GM19455 (cell line): ENCODE results near the gene LHX3.
"Not testable (repeated sequence)": the region's sequence is repeated elsewhere in the genome, so short reads cannot be mapped to it uniquely, and the experiment has no call there.

ENCODE experiments used
- ATAC-seq: cut with Tn5 transposase; IDR thresholded peaks from one replicate; pipeline ENCODE4 v1.9.1; 2021; ENCODE audit not compliant: unreplicated experiment

LHX3 gene

DNA sequence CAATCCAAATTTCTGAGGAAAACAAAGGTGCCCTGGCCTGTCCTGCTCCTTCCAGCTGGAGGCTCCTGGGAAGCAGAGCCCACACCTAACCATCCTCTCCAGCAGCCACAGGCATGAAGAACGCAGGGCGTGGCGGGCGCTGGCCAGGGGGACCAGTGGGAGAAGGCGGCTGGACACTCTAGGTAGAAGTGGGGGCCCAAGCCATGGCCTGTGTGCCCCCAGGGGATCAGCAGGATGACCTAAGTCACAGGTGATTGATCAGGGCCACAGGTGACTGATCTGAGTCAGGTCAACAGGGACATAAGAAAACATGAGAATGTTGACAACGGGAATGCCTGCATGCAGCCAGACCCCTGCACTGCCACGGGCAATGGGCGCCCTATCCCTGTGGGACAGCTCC, 37.3 kb upstream of the LHX3 start:
- no peak for ATAC-seq

DNA sequence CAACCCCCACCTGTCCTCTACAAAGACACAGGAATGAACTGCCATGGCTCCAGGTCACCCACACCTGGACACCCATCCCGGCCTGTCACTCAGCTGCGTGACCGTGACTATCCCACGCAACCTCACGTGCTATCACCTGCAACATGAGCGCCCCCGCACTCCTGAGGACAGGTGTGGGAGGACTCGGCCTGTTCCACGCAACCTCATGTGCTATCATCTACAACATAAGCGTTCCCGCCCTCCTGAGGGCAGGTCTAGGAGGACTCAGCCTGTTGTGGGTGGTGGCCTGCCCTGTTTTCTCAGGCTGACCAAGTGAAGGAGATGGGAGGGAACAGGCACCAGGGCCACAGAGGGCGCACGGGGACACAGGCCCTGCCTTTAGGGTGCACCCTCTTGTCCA, 36.6 kb upstream of the LHX3 start:
- no peak for ATAC-seq

DNA sequence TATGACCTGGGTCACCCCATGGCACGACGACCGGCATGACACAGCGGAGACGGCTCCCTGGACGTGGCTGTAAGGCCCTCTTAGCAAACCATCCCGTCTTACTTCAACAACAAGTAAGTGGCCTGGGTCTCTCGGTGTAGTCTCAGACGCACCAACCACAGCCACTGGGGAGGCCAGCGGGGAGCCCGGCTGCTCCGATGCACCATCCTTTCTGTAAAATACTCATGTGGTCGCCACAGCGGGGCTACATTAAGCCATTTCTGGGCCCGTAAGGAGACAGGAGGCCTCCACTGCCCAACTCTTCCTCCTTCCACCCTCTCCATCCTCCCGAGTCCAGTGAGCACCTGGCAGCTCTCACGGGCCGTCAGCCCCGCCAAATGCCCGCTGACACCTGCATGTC, 36.0 kb upstream of the LHX3 start:
- ATAC-seq, result no peak

DNA sequence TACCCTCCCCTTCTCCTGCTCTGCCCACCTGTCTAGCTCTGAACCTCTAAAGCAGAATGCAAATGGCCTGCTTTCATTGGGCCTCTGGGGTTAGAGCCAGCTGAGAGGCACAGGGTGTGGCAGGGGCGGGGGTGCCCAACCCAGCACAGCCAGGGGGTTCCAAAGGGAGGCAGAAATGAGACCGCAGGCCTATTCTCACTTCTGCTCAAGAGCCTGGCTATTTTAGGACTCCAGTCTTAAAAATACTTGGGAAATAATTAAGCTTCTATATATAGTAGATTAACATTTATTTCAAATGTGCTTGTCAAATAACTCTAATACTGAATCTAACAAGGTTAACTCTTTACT, 35.0 kb upstream of the LHX3 start:
- no peak for ATAC-seq

DNA sequence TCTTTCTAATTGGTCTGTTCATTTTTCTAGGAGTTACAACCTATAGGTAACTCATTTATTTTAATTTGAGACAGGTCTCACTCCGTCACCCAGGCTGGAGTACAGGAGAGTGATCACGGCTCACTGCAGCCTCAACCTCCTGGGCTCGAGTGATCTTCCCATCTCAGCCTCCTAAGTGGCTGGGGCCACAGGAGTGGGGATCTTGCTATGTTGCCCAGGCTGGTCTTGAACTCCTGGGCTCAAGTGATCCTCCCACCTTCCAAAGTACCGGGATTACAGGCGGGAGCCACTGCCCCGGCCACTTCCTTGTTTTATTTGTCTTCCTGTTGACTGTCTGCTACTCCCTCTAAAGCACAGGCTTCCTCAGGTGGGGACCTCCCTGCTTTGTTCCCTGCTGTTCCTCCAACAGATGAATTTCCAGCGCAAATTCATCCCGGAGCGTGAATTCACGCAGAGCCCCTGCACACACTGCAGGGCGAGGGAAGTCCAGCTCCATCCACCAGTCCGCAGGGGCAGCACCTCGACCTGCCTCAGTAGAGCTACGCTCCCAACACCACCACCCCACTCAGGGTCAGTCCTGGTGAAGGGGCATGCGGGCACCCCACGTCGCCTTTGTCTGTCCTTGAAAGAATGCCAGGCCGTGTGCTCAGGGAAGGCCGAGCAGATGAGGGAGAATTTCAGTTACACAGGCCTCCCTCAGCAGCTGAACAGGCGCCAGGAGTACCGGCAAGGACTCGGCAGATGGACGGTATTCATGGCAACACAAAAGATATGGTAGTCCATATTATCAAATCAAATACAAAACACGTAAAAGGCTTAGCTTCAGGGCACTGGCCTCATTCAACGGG, 34.4 kb upstream of the LHX3 start:
- ATAC-seq, result no peak

DNA sequence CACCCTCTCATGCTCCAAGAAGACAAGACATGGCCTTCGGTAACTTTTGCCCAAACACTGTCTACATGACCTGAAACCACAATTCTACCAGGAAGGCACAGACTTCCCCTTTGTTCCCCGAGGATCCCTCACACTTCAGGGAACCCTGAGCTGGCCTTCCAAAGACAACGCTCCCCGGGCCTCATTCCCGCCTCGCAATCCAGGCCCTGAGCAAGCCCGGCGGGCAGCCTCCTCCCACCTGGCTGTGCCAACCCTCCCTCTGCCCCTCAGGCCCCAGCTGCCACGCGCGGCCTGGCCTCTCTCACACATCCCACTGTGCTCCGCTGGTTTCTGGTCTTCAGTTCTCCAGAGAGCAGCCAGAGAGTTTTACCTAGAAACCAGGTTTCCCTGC, 33.4 kb upstream of the LHX3 start:
- no peak for ATAC-seq

DNA sequence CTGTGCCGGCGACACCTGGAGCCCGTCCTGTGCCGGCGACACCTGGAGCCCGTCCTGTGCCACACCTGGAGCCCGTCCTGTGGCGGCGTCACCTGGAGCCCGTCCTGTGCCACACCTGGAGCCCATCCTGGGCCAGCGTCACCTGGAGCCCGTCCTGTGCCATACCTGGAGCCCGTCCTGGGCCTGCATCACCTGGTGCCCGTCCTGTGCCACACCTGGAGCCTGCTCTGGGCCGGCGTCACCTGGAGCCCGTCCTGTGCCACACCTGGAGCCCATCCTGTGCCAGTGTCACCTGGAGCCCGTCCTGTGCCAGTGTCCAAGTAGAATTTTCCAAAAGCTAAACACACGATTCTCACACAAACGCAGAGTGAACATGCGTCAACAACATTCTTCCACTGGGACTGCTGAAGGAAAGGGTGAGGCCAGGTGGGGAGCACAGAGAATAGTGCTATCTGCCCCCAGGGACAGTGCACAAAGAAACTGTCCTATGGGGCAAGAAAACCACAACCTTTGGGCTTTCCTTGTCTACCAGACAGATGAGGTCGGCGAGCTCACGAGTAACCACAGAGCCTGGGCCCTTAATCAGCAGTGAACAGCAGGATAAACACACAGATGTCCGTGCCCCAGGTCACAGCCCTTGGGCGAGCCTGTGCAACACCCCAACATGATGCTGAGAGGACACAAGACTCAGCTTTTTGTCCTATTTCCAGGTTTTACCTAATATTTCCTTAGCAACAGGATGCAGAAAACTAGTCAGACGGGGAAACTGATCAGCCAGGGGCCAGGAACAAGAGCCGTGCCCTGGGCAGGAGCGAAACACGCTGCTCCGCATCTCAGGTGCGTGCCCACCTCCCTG, 32.8 kb upstream of the LHX3 start:
- ATAC-seq, result no peak

DNA sequence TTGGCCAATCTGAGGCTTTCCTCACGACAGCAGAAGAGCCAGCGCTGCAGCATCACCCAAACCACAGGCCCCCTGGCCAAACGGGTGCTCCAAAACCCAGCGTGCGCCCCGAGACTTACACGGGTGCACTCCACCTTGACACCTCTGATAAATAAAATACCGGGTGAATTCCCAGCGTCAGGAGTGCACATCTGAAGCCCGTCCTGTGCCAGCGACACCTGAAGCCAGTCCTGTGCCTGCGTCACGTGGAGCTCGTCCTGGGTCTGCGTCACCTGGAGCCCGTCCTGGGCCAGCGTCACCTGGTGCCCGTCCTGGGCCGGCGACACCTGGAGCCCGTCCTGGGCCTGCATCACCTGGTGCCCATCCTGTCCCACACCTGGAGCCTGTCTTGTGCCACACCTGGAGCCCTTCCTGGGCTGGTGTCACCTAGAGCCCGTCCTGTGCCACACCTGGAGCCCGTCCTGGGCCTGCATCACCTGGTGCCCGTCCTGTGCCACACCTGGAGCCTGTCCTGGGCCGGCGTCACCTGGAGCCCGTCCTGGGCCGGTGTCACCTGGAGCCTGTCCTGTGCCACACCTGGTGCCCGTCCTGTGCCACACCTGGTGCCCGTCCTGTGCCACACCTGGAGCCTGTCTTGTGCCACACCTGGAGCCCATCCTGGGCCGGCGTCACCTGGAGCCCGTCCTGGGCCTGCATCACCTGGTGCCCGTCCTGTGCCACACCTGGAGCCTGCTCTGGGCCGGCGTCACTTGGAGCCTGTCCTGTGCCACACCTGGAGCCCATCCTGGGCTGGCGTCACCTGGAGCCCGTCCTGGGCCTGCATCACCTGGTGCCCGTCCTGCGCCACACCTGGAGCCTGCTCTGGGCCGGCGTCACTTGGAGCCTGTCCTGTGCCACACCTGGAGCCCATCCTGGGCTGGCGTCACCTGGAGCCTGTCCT, 31.8 kb upstream of the LHX3 start:
- ATAC-seq, result not testable (repeated sequence)

DNA sequence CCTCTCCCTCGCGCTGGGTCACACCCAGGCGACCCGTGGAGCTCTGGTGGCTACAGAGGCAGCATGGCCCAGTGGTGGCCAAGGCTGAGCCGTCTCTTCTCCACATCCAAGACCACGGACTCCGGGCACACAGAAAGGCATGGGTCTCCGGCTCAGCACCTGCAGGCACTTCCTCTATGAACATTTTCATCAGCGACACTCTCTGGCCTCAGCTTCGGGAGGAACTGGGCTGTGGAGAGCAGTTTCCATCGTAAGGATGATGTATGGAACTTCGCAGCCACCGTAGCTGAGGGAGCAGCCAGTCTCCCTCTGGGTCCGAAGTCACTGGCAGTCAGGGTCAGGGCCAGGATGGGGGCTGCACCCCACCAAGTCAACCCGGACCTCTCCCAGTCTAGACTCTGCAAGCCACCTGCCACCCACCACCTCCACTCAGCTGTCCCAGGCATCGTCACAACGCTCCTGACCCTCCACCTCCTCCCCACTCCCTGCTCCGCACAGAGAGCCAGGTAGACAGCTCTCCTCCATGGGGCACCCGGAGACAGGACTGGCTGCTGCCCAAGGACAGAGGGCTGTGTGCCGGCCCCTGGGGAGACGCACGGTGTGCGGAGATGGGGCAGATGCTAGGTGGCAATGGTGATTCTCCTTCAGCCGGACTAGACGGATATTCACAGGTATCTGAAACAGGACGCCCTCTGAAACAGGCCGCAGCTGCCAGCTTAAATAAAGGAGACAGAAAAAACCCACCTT, 31.0 kb upstream of the LHX3 start:
- ATAC-seq, result no peak

DNA sequence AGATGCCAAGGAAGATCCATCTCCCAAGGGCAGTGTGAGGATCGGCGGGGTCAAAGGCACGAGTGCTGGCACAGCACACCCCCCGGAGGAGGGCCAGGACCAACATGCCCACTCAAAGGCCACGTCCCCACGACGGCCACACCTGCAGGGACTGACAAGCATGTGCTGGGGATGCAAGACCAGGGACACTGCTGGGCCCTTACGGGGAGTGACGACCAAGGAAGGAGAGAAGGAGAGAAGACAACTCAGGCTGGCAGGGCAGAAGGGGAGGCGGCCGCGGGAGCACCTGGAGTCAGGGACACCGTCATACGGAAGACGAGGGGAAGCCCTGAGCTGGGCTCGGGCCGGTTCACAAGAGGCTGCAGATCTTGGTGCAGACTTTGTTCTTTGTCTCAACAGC, 30.2 kb upstream of the LHX3 start:
- ATAC-seq, result no peak

DNA sequence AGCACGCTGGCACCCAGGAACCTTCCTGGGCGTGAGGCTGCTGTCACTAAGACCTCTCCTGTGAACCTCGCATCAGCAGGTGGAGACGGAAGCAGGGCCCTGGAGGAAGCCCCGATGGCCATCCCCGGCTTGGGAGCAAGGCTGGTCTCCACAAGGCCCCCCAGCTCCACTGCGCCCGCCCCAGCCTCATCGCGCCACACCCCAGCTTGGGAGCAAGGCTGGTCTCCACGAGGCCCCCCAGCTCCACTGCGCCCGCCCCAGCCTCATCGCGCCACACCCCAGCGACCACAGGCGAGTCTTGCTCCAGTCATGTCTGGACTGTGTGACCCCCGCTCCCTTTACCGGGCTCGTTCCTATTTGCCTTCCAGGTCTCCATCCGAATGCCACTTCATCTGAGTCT, 29.7 kb upstream of the LHX3 start:
- no peak for ATAC-seq

DNA sequence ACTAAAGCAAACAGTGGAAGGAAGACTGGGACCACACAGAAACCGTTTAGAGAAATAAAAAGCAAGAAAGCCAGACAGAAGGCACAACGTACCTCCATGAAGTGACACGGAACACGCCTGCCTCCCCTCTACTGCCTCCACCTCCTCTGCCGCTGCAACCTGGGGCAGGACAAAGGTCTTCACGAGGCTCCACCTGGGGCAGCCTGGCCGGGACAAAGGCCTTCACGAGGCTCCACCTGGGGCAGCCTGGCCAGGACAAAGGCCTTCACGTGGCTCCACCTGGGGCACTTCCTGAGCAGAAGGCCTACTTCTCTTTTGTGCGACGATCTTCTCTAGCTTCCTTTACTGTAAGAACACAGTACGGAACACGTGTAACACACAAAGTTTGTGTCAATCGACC, 28.9 kb upstream of the LHX3 start:
- no peak for ATAC-seq

DNA sequence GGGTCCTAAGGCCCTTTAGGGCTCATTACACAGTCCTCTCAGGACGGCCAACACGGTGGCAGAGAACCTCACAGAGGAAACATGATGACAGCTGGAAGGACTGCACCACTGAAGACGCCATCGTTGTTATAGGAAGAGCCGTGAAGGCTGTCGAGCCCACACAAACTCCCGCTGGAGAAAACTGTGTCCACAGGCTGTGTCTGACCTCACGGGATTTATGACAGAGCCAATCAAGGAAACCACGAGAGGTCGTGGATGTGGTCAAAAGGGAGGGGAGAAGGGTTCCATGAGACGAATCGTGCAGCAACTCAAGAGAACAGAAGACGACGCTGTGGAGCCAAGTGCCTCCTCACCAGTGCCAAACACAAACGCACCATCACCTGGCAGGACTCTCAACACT, 28.5 kb upstream of the LHX3 start:
- no peak for ATAC-seq

DNA sequence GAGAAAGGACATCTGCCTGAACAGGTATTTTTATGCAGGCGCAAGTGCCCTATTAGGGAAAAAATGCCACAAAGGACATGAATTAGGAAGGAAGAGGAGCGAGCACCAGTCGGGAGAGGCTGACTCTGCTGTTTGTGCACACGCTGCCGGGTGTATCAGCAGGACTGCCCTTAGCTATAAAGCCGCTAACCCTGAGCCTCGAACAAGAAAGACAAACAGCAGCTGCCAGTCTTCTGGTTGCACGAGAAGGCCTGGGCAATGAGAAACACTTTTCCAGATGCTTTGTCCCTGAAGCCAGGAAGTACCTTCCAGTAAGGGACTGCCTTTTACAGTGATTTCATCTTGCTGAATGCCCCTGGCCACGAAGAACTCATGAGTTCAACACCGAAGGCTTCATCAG, 28.0 kb upstream of the LHX3 start:
- ATAC-seq, result no peak

DNA sequence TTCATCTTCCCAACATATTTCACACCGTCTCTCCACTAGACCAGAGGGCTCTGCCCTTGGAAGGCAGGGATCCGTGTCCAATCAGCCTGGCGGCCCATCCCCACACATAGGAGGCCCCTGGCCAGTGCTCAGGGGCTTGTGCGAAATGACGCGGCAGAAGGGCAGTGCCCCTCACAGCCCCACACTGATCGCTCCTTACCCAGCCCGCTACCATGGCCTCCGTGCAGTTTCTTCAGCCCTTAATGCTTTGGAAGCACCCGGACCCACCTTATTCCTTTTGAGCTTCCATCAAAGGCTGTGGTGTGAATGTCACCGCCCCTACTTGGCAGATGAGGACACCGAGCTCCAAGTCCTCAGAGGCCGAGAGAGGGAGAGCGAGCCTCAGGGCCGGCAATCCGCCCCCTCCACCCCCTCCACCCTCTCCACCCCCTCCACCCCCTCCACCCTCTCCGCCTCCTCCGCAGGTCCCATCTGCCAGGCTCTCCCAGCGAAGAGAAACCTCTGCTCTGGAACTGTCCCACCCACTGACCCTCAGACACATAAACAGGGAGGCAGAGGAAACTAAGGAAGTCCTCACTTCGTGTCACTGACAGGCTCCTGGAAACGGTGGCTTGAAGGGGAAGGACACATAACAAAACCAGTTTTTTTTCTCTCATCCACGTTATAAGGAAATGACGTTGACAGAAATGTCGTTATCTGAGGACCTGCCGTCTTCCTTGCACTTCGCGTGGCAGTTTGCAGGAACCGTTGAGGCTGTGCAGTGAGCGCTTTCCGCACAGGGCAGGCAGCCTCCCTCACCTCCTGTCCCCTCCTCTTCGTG, 26.8 kb upstream of the LHX3 start:
- no peak for ATAC-seq

DNA sequence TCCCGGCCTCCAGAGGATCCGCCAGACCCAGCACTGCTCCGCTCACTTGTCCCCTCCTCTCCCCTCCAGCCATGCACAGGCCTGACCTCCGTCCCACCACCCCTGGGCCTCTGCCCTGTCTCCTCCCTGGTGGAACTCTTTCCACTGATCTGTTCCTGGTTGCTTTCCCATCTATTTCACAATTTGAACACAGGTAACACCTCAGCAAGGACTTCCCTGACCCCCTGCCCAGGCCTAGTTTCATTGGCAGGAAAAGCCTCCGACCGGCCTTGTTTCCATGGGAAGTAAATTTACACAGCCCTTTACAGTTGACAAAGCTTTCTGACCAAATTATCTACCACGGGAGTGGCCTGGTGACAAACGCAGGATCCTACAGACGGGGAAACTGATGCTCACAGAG, 25.8 kb upstream of the LHX3 start:
- no peak for ATAC-seq

DNA sequence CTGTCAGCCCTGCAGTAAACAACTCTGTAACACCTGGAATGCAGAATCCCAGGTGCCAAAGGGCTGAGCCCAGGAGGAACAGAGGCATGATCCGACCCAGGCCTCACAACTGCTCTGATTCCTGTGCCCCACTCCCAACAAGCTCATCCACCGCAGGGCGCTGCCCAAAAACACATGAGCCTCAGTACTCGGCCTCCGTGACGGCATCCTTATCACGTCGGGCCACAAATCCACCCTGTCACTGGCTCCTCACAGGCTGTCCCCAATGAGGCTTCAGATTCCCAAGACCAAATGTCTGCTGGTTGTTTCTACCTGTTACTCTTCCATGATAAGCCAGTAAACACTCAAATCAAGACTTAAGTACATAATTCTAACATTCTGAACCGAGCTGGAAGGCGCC, 25.4 kb upstream of the LHX3 start:
- no peak for ATAC-seq

DNA sequence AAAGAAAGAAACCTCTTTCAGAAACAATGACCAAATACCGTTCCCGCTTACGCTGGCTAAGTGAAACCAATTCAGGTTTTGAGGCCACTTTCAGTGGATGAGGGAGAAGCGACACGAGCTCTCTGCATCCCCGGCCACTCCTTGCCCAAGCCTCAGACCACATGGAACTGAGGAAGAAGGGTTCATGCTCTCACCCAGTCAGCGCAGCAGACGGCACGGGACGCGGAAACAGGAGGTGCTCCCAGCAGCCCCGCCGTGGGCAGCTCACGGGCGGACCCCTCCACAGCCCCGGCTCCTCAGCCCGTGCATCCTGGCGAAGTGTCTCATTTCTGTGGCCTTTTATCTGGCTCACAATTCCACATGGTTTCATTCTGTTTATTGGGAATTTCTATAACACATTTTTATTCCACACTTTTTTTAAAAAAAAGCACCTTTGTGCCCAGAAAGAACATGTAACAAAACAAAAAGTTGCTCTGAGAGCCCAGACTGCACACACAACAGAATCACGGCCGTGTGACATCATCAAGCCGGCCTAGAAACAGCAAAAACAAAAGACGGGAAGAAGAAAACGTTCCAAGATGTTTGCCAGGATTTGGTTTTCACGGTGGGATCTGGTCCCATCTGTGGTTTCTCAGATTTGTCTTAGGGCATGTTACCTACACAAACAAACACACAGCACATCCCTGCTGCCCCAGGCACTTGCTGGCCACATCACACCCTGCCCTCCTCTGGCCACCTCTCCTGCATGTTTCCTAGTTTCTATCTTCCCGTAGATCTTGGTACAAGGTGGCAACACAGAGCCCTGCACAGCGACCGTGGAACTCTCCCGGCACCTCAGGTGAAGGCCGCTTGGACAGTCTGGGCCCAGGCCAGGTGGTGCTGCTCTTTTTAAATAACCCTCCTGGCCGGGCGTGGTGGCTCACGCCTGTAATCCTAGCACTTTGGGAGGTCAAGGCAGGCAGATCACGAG, 24.5 kb upstream of the LHX3 start:
- no peak for ATAC-seq
